ENCODE measurements around the gene GGNBP2.
"Not testable (repeated sequence)": the region's sequence is repeated elsewhere in the genome, so short reads cannot be mapped to it uniquely, and the experiment has no call there.

GGNBP2 gene, protein sequence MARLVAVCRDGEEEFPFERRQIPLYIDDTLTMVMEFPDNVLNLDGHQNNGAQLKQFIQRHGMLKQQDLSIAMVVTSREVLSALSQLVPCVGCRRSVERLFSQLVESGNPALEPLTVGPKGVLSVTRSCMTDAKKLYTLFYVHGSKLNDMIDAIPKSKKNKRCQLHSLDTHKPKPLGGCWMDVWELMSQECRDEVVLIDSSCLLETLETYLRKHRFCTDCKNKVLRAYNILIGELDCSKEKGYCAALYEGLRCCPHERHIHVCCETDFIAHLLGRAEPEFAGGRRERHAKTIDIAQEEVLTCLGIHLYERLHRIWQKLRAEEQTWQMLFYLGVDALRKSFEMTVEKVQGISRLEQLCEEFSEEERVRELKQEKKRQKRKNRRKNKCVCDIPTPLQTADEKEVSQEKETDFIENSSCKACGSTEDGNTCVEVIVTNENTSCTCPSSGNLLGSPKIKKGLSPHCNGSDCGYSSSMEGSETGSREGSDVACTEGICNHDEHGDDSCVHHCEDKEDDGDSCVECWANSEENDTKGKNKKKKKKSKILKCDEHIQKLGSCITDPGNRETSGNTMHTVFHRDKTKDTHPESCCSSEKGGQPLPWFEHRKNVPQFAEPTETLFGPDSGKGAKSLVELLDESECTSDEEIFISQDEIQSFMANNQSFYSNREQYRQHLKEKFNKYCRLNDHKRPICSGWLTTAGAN

DNA sequence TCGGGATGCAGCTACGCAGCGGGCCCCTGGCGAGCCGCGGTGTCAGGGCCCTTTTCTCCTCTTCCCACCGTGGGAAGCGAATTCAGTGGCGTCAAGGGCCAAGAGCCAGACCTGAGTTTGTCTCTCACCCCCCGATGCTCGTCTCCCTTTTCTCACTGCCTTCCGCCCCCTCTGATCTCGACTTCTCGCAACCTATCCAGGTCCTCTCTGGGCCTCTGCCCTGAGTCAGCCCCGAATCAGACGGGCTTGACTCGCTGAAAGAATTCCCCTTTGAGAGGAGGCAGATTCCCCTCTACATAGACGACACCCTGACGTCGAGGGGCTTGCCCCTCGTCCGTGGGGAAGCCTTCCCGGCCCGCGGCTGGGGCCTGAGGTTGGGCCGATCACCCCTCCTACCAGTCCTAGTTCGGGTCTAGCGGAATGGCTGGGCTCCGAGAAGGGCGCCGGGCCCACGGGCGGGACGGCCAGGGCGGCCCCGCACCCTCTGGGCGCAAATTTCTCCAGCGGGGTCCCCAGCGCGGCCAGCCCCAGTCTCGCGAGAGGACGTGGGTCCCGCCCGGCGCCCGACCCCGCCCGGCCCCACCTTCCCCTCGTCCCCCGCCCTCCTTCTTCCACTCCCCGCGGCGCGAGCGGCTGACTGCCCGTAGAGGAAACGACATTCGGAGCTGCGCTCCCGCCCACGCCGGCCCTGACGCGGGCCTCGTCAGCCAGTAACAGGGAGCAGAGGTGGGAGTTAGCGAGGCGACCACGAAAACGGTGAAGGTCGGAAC lies at the start of gene GGNBP2:
Gene GGNBP2 (plus strand): TSS at position 613 of the 770 bp plus-strand sequence. CDS start 806 bp downstream, outside the sequence.
- no peak for DNase-seq (ENCODE audit: low read depth, low spot score)

DNA sequence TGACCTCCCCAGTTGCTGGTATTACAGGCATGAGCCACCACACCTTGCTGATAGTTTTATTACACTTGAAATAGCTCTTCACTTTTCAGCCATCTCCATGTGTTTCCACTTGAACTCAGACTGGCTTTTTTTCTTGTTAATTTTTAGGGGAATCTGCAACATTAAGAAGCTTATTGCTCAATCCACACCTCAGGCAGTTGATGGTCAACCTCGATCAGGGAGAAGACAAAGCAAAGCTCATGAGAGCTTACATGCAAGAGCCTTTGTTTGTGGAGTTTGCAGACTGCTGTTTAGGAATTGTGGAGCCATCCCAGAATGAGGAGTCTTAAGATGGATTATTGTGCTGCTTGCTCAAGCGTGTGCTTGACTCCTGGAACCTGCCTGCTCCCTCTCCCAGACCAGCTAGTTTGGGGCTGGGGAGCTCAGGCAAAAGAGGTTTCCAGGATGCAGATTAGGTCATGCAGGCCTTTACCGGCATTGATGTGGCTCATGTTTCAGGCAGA lies 49.6 kb upstream of the GGNBP2 start:
- DNase-seq (ENCODE audit: low read depth, low spot score): no peak

DNA sequence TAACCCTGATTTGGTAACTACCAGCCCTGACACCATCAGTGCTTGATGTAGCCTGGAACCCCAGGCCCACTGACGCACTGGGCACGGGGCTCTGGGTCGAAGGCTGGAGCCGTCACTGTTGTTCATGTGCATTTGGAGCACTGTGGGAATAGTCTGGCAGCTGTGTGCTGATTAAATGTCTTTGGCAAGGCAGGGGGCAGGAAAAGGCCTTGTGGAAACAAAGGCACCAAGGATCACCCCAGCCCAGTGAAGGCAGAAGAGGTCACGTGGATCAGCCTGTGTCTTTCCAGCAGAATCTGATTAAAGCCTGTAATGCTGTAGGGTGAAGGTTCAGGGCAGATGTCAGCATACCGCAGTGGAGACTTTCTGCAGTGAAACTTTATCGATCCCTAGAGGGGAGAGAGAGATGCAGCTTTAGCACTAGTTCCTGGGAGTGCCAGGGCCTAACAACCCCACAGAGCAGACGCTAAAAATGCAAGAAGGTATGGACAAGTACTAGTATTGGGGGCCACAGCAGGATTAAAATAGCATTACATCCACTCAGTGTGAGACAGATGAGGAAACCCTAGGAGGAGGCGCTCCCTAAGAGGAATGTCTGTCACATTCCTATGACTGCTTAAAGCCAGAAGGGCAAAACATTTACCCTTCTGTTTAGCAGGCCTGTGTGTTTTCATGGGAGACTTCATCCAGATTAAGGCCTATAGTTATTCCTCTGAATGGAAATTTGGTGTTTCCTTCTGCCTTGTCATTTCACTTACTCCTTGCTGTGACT lies 48.5 kb upstream of the GGNBP2 start:
- no peak for DNase-seq (ENCODE audit: low read depth, low spot score)

DNA sequence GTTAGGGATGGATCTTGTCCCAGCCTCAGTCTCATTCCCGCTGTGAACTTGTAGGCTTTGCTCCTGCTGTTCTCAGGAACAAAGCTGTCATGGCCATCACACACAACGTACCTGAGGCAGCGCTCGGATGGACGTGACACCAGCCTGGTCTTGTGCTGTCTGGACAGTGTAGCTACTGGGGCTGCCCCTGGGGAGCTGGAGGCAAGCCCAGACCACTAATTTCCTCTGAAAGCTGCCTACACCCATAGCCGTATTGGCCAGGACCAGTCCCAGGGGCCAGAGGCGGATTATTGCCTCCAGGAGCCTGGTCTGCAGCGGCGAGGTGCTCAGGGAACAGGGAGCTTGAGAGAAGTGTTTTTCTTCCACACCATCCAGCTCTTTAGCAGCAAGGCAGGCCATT lies 46.6 kb upstream of the GGNBP2 start:
- DNase-seq (ENCODE audit: low read depth, low spot score): no peak

DNA sequence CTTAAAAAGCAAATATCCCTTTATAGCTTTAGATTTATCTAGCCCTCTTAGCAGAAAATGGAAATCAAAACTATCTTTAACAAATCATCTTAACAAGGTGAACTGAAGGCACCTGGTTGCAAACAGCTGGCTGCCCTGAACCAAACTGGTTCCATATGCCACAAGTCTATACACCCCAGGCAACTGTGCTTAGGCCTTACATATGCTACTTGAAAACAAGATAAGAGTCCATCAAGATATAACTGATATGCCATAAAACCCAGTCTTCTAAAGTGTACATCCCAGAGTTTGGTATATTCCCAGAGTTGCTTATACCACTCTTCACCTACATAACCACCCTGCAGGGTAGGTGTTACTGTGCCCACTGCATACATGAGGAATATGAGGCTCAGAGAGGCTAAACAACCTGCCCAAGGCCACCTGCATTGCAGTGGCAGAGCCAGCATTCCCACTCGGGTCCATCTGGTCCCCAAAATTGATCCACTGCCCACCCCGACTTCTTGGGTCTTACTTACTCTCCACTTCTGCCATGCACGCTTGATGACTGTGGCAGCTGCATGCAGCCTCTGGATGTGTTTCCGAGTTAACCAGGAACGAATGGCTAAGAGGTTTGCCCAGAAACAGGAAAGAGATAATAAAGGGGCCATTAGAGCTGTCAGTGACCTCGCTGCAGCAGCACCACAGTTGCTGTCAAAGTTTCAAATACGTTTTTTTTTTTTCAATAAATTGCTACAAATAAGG lies 46.0 kb upstream of the GGNBP2 start:
- DNase-seq (ENCODE audit: low read depth, low spot score): no peak

DNA sequence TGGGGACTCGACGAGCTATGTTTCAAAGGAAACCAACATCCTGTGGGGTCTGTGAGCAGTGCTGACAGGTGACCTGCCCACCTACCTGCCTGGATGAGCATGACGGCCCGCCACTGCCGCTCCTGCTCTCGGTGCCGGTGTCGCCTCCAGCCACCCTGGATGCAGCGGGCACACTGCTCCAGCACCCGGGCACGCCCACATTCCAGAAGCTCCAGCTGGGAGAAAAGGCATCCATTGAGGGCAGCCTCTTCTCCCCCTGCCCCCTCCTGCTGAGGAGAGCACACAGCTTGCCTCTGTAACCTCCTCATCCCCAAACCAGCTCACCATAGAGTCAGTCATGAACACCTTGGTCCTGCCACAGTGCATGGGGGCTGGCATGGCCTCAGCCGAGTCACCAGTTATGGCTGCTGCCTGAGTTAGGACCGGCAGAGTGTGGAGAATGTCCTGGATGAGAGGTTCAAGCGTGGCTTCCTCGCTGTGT lies 43.9 kb upstream of the GGNBP2 start:
- no peak for DNase-seq (ENCODE audit: low read depth, low spot score)

DNA sequence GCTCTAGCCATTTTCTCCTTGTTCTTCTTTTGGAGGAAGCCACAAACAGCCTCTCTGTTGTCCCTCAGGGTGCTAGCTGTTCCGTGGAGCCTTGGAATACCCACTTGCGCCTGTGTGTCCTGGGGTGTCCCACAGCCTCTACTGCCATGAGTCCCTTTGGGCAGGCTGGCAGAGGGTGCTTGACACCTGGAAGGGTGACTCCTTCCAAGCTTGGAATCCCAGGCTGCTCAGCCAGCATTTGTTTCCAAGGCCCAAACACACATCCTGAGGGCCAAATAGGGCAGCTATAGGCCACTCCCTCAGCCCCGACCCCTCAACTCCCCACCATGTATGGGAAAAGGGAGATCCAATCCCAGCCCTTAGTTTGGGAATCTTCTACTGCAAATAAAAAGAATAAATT lies 43.4 kb upstream of the GGNBP2 start:
- DNase-seq (ENCODE audit: low read depth, low spot score): no peak

DNA sequence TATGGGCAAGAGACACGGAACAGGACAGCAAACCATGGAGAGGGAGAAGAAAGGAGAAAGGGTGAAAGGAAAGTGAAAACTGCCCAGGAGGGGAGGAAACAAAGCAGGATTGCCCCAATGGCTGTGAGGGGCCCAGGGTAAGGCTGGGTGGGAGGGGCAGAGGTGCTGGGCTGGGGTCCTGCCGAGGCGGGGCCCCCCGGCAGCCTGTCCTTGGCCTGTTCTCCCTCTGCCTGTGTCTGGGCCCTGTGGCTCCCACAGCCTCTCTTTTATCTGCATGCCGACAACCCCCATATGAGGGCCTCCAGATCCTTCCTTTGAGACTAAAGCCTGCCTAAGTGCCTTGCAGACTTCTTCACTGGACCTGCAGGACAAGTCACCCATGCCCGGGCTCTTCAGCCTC lies 42.8 kb upstream of the GGNBP2 start:
- no peak for DNase-seq (ENCODE audit: low read depth, low spot score)

DNA sequence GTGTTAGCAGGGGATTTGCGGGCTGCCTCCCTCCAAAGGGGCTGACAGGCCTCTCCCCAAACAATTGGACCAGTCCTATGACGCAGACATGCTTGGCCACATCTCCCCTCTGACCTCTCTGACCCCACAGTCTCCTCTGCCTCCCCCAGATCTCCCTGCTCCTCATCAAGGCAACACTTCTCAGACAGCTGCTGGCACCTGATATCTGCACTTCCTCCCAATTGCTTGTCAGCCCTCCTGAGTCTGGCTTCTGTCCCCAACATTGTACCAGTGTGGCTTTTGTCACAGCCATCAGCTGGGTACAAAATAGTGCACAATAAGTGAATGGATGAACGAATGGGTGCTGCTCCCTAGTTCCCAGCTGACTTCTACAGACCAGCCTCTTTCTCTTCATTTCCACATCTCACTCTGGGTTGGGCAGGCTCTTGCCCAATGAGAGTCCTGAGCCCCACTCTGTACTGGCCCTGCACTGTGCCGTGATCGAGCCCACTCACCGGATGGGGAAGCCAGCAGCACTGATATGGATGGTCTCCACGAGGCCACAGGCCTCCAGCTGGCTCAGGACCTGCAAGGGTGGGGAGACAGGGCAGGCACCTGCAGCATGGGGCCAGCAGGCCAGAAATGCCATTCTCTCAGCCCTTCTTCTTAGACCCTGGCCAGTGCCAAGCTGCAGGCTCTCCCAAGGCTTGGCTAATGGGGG lies 41.1 kb upstream of the GGNBP2 start:
- DNase-seq (ENCODE audit: low read depth, low spot score): no peak

DNA sequence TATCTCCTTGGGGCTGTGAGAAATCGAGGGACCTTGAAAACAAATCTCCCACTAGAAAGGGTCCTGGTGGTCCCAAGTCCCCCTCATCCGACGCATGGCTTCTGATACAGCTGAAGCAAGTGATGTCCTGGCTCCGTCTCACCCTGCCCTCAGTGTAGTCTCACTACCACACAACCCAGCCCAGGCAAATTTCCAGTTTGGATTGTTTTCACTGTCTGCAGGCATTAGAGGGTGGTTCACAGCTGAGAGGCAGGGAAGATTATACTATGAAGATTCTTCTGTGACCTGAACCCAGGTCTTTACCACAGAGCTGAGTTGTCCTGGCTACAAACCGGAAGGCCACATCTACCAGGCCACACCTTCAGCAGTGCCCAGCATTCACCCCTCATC lies 40.6 kb upstream of the GGNBP2 start:
- DNase-seq (ENCODE audit: low read depth, low spot score): no peak

DNA sequence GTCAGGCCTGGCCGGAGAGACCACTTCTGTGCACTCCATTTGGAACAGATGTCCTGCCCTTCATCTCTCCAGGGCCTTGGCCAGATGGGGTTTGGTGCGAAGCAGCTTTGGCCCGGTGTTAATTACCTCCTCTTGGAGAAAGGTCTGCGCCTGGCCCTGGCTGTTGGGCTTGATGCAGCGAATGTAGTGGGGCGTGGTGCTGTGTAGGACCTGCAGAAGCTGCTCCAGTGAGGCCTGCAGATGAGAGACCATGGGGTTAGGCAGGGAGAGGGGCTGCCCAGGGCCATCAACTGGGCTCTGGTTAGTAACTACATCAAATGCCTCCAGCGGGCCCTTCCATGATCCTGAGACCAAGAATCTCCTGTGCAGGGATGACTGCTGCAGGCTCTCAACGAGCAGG lies 39.5 kb upstream of the GGNBP2 start:
- no peak for DNase-seq (ENCODE audit: low read depth, low spot score)

DNA sequence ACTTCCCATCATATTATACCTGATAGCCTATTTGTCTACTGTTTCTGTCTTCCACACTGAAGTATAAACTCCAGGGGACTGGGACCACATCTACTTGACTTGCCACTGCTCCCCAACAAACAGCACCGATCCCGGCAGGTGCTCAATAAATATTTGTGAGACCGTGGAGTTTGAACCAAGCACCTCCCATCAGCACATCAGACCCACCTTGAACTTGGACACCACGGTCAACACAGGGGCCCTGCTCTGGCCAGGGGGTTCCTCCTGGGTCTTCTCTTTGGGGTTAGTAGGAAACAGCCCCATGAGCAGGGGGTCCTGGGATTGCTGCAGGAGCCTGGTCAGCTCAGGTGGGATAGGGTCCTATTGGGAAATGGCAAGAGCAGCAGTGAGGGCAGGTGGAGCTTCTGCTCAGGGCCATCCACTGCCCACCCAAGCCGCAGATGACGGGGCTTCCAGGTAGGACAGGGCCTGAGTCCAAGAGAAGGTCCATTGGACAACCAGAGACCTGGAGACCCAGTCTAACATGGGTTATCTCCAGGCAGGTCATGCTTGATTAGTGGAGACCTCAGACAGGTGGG lies 38.4 kb upstream of the GGNBP2 start:
- DNase-seq (ENCODE audit: low read depth, low spot score): no peak

DNA sequence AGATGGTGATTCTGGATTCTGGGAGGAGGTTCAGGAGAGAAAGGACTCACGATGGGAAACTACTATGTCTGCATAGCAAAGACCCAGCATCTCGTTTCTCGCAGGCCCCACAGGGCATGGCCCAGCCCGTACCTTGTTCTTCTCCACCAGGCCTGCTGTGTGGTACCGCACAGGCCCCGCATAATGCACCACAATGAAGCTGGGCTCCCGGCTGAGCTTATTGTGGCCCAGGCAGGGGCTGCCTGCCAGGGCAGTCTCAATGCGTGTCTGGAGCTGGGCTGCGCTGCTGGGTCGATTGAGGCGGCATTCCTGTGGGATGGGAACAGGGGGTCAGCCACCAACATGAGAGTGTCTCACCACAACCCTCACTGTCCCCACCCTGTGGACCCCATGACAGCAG lies 37.9 kb upstream of the GGNBP2 start:
- DNase-seq (ENCODE audit: low read depth, low spot score): no peak

DNA sequence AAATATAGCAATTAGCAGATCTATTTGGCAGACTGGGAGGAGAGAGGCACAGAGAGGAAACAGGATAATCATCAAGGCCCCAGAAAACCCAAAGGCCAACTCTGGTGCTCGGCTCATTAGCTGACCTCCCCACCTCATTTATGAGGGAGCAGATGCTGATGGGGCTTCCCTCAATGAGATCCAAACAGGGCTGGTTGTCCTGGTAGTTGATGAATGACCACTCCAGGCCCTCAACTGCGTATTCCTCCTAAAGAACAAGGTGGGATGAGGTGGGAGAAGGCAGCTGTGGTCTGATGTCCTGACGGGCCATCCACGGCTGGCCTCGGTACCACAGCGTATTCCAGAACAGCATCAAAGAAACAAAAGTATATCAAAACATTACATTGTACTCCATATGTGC lies 37.5 kb upstream of the GGNBP2 start:
- DNase-seq (ENCODE audit: low read depth, low spot score): no peak

DNA sequence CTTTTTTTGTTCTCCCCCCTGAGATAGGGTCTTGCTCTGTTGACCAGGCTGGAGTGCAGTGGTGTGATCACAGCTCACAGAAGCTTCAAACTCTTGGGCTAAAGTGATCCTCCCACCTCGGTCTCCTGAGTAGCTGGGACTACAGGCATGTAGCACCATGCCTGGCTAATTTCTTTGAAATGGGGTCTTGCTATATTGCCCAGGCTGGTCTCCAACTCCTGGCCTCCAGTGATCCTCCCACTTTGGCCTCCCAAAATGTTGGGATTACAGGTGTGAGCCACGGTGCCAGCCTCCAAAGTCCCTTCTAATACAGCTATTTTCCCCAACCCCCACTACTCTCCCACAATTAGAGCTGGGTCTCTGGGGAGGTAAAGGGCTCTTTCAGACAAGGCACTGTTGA lies 36.3 kb upstream of the GGNBP2 start:
- not testable (repeated sequence) for DNase-seq (ENCODE audit: low read depth, low spot score)

DNA sequence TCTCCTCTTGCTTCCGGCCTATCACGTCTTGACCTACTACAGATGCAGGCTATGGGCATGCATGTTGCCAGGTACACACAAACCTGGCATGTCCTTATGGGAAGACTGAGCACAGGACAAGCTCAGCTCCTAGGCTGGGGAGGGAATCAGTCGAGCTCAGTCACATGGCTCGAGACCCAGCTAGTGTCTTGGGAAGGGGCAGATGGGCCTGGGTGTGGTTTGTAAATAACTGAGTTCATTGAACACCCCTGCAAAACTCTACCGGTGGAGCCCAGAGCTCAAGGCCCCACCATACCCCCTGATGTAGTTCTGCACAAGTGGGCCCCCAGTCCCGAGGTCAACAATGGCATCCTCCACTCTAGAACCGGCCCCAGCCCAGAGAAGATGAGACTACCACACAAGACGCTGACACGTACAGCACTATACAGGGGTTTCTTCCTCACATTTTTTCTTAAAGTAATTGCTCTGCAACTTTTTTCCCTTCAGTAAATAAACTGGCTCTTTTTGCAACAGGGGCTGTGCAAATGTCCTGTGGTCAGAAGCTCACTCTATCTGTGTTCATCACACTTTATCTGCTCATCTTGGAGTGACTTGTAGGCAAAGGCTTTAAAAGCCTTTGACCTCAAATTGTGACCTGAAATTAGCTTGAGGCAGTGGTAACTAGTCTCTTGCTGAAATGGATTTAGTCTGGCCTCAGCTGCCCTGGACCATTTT lies 35.3 kb upstream of the GGNBP2 start:
- DNase-seq (ENCODE audit: low read depth, low spot score): no peak

DNA sequence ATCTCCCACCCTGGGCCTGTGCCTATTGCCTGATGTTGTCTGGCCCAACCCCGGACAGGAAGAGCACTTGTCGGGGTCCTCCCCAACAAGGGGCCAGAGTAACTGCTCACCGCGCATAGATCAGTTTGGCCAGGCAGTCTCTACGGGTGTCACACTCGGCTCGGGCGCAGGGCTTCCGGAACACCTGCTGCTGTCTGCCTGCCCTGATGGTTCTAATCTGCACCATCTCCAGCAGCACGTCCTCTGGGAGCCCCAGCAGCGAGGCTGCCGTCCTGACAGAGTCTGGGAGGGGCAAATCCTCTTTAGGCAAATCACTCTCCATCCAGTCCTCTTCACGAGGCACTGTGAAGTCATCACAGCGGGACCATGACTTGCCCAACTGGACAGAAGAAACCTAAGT lies 34.1 kb upstream of the GGNBP2 start:
- DNase-seq (ENCODE audit: low read depth, low spot score): no peak

DNA sequence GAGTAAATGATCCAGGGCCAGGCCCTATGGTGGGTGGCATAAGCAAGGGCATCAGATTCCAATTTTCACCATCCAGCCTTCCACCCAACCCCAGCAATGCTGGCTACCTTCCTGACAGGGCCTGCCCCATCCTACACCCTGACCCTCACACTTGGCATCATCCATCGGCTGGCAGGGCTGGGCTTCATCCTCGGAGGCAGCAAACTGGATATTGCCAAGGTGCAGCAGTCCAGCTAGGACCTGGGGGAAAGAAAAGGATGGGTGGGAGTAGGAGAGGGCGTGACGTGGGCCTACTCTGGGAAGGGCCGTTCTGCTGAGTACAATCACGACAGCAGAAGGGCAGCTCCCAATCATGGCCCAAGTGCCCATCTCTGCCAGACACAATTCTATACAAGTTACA lies 33.5 kb upstream of the GGNBP2 start:
- no peak for DNase-seq (ENCODE audit: low read depth, low spot score)

DNA sequence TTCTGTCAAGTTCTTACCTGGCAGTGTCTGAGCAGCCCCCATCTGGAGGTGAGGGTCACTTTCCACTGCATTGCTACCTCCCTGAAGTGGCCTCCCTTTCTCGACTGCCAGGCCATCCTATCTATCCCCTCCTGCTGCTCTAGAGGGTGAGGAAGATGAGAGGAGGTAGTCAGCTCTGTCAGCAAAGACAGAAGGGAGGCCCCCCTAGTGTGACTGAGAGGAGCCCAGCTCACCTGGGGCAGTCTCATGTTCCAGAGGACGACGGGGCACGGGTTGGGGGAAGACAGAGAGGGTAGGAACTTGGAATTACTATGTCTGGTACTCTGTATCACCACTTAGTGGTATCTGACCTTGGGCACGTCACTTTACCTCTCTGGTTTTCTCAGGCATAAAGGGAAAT lies 32.1 kb upstream of the GGNBP2 start:
- no peak for DNase-seq (ENCODE audit: low read depth, low spot score)

Measured in iPS DF 19.7 (cell line).